Ishikawa (cell line): ENCODE measurements around the gene SEPTIN5.

ENCODE experiments used
- CEBPB ChIP-seq: IDR thresholded peaks from 2 replicates; pipeline ENCODE4 v1.6.1; 2012
- CREB1 ChIP-seq: IDR thresholded peaks from 2 replicates; pipeline ENCODE4 v1.6.1; 2012; ENCODE audit warnings: low read depth
- EGR1 ChIP-seq: IDR thresholded peaks from 2 replicates; pipeline ENCODE4 v1.6.1; 2012
- EP300 ChIP-seq: IDR thresholded peaks from 2 replicates; pipeline ENCODE4 v1.6.1; 2012; ENCODE audit warnings: borderline replicate concordance
- FOXM1 ChIP-seq: IDR thresholded peaks from 2 replicates; pipeline ENCODE4 v1.6.1; 2012; ENCODE audit warnings: low read depth, borderline replicate concordance
- NFIC ChIP-seq: IDR thresholded peaks from 2 replicates; pipeline ENCODE4 v1.6.1; 2012
- RAD21 ChIP-seq: IDR thresholded peaks from 2 replicates; pipeline ENCODE4 v1.6.1; 2012; ENCODE audit warnings: low read depth
- TAF1 ChIP-seq: IDR thresholded peaks from 2 replicates; pipeline ENCODE4 v1.6.1; 2012; ENCODE audit warnings: low read depth, mild to moderate bottlenecking
- TCF12 ChIP-seq: IDR thresholded peaks from 2 replicates; pipeline ENCODE4 v1.6.1; 2012; ENCODE audit warnings: low read depth
- TEAD4 ChIP-seq: IDR thresholded peaks from 2 replicates; pipeline ENCODE4 v1.6.1; 2012
- YY1 ChIP-seq: IDR thresholded peaks from 2 replicates; pipeline ENCODE4 v1.6.1; 2012; ENCODE audit warnings: low read depth
- ZBTB7A ChIP-seq: IDR thresholded peaks from 2 replicates; pipeline ENCODE4 v1.6.1; 2012; ENCODE audit warnings: low read depth
- TF ChIP-seq, protein P1 (sequence below): IDR thresholded peaks from 2 replicates; pipeline ENCODE4 v1.6.1; 2012
- TF ChIP-seq, protein P2 (sequence below): IDR thresholded peaks from 2 replicates; pipeline ENCODE4 v1.6.1; 2012; ENCODE audit warnings: low read depth, mild to moderate bottlenecking
- TF ChIP-seq, protein P3 (sequence below): IDR thresholded peaks from 2 replicates; pipeline ENCODE4 v1.6.1; 2012

The SEPTIN5 gene

DNA sequence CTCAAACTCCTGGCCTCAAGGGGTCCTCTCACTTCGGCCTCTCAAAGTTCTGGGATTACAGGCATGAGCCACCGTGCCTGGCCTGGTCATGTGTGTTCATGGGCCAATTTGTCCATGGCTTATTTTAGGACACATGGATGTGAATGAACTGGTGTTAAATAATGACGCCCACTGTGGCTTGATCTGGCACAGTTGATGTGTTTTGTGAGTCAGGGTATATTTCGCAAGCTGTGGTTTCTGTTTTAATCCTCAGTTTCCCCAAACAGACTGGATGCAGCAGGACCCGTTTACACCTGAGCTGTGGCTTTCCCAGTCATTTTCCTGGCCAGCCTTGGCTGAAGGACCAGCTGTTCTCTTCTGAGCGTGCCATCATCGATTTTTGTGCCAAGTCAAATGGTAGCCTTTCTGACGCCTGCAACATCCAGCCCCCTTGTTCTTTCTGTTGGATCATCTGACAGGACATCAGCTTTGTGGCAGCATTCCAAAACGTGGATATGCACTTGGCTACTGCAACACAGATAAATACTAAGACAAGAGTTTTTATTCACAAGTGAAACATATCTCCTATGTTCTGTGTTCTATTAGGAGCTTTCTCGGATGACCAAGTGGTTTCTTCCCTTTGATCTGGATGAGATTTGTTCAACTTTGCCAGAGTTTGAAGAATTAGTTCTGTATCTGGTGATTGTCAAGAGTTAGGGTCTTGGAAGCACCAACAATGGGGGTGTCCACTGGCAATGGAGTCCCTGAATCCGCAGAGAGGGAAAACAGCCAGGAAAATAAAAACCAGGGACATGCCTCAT is 40.0 kb upstream of the SEPTIN5 start:
- TF ChIP-seq TCF12 (no peak), NFIC (no peak), RAD21 (no peak), EGR1 (no peak), YY1 (no peak), CEBPB (no peak), CREB1 (no peak), EP300 (no peak), TEAD4 (no peak), TAF1 (no peak), ZBTB7A (no peak), FOXM1 (no peak)
- TF ChIP-seq, protein P1, sequence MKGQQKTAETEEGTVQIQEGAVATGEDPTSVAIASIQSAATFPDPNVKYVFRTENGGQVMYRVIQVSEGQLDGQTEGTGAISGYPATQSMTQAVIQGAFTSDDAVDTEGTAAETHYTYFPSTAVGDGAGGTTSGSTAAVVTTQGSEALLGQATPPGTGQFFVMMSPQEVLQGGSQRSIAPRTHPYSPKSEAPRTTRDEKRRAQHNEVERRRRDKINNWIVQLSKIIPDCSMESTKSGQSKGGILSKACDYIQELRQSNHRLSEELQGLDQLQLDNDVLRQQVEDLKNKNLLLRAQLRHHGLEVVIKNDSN: no peak
- TF ChIP-seq, protein P2, sequence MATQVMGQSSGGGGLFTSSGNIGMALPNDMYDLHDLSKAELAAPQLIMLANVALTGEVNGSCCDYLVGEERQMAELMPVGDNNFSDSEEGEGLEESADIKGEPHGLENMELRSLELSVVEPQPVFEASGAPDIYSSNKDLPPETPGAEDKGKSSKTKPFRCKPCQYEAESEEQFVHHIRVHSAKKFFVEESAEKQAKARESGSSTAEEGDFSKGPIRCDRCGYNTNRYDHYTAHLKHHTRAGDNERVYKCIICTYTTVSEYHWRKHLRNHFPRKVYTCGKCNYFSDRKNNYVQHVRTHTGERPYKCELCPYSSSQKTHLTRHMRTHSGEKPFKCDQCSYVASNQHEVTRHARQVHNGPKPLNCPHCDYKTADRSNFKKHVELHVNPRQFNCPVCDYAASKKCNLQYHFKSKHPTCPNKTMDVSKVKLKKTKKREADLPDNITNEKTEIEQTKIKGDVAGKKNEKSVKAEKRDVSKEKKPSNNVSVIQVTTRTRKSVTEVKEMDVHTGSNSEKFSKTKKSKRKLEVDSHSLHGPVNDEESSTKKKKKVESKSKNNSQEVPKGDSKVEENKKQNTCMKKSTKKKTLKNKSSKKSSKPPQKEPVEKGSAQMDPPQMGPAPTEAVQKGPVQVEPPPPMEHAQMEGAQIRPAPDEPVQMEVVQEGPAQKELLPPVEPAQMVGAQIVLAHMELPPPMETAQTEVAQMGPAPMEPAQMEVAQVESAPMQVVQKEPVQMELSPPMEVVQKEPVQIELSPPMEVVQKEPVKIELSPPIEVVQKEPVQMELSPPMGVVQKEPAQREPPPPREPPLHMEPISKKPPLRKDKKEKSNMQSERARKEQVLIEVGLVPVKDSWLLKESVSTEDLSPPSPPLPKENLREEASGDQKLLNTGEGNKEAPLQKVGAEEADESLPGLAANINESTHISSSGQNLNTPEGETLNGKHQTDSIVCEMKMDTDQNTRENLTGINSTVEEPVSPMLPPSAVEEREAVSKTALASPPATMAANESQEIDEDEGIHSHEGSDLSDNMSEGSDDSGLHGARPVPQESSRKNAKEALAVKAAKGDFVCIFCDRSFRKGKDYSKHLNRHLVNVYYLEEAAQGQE: no peak
- TF ChIP-seq, protein P3, sequence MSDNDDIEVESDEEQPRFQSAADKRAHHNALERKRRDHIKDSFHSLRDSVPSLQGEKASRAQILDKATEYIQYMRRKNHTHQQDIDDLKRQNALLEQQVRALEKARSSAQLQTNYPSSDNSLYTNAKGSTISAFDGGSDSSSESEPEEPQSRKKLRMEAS: no peak

DNA sequence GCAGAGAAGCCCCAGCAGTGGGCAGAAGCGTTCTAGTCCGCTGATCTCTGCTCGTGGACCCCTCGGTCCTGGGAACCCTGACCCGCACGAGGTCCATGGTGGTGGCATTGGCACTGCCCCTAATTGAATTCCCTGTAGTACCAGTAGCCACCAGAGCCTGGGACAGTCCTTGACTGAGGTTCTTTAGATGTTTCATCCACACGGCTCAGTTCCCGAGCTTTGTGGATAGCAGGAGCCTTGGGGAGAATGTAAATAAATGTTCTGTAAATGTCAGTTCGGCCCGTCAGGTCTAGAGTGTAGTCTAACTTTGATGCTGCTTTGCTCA is 39.4 kb upstream of the SEPTIN5 start:
- TF ChIP-seq, protein P3: no peak
- TF ChIP-seq RAD21 (no peak), TAF1 (no peak), EP300 (no peak), CREB1 (no peak), TEAD4 (no peak), EGR1 (no peak), CEBPB (no peak), FOXM1 (no peak), YY1 (no peak), NFIC (no peak), TCF12 (no peak), ZBTB7A (no peak)
- TF ChIP-seq, protein P2: no peak
- TF ChIP-seq, protein P1: no peak

DNA sequence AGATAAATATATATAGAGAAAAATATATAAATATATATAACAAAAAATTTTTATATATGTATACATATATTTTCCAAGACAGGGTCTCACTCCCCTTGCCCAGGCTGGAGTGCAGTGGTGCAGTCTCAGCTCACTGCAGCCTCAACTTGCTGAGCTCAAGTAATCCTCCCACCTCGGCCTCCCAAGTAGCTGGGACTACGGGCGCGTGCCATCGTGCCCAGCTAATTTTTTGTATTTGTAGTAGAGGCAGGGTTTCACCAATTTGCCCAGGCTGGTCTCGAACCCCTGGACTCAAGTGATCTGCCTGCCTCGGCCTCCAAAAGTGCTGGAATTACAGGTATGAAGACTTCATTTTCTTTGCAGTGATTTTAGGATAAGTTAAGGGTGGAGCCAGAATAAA is 38.9 kb upstream of the SEPTIN5 start:
- TF ChIP-seq, protein P3: no peak
- TF ChIP-seq YY1 (no peak), CEBPB (no peak), TAF1 (no peak), TEAD4 (no peak), TCF12 (no peak), NFIC (no peak), EGR1 (no peak), CREB1 (no peak), FOXM1 (no peak), ZBTB7A (no peak), RAD21 (no peak)
- TF ChIP-seq, protein P2: no peak
- TF ChIP-seq, protein P1: no peak
